SKM-1 (cell line): ENCODE results near the gene MIEF1.

Source experiments
- DNase-seq: peaks from one replicate; lab custom pipeline; 2025; ENCODE audit not compliant: unreplicated experiment; lab: John Stamatoyannopoulos, UW

MIEF1 gene

DNA sequence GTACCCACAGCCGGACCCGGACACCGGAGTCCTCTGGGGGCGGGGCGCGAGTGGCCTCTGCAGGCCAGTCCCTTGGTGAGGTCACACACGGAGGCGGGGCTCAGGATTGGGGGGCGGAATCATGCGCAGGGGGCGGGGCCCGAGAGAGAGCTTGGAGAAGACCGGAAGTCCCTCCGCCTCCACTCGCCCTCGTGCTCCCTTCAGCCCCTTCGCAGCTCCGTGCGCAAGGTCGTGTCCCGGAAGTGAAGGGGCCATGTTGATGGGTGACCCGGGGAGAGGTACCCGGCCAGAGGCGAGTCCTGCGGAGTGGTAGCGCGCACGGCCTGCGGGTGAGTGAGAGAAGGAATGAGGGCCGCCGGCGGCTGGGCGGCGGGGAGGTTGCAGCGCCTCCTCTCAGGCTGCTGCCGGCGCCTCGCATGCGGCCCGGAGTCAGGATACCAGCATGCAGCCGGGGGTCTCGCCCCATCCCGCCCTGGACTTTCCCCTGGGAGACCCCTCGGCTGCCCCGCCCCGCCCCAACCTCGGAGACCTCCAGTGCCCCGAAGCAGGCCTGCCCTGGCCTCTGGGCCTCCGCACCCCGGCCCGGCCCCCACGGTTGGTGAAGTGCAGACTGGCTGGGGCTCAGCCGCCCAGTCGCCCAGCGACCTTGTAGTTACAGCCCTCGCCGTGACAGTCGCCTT, at the start of gene MIEF1:
MIEF1 (plus strand) TSS at position 182 of the 680 bp plus-strand sequence. CDS start 9,005 bp downstream, outside the sequence.
- peak; percentile 90 for DNase-seq

DNA sequence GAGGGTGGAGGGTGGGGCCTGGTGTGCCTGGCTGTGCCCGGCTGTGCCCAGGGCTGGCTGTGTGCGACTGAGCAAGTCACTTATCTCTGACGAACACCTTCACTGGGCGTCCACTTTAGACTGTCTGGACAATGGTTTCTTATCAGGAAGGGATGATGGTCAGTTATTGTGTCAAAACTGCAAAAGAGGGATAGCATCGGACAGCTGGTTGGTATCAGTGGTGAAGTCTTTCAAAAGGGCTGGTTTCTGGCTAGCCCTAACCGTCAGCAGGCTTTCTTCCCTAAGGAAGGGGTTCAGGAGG, 49.4 kb upstream of the MIEF1 start:
- DNase-seq: no peak

DNA sequence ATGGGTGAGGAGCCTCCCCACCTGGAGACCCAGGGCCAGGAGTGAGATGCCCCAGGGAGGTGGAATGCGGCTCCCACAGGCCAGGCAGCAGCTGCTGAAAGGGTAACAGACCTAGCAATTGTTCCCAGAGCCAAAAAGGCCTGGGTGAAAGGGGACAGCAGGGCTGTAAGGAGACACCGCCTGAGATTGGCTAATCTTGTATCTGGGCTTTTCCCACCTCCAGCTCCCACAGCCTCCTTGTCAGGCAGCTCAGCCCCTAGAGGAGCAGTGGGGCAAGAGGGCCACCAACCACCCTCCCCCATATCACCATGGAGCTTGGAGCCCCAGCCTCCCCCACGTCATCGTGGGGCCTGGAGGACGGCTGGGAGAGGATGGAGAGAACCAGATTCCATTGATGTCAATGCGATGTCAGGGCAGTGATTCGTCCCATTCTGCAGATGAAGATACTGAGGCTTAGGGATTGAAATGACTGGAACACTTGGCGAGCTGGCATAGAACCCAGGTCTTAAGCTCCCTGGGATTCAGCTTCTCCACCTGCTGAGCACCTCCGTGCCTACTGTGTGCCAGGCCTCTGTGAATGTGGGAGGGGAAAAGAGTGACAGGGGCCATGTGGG, 48.2 kb upstream of the MIEF1 start:
- DNase-seq: no peak

DNA sequence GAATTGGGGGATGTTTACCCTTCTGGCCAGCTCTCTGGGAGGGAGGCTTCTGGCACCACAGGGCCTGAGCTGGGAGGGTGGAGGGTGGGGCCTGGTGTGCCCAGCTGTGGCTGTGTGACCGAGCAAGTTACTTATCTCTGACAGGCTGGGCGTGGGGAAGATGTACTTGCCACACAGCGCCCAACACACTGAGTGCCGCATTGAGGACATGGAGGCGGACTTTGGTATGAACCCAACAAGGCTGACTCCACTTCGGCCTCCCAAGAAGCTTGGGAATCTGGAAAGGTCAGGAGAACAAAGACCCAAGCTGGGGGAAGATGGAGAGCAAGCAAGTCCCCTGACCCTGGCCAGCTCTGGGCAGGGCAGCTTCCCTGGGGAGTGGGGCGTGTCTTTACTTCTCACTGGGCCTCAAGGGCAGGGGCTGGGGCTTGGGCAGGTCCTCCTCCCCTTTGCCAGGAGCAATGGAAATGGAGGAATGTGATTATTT, 47.7 kb upstream of the MIEF1 start:
- no peak for DNase-seq

DNA sequence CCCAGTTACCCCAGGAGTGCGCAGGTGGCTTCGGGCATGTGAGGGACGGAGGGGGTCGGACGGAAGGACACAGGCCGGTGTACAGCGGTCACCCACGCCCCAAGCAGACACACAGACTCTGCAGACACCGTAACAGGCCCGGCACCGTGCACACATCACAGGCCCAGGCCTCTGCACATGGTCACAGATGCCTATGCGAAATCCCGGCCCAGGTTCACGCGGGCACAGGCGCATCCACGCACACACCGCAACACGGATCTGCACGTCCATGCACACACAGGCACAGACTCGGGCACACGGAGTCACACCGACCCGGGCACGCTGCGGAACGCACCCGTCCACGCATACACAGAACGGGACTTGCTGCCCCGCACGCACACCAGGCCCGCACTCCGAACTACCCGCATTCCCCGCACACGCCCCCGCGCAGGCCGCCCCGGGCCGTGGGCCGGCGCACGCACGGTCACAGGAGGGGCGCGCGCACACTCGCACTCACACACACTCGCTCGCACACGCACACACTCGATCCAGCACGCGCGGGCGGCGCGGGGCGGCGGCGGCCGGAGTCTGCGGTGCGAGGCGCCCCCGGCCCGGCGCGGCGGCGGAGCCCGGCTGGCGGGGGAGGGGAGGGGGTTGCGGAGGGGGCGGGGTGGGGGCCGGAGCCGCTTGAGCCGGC, 45.4 kb upstream of the MIEF1 start, which contains the start of gene MGAT3:
MGAT3 (plus strand) TSS at position 491 of the 676 bp plus-strand sequence. CDS start 30,336 bp downstream, outside the sequence.
- no peak for DNase-seq

DNA sequence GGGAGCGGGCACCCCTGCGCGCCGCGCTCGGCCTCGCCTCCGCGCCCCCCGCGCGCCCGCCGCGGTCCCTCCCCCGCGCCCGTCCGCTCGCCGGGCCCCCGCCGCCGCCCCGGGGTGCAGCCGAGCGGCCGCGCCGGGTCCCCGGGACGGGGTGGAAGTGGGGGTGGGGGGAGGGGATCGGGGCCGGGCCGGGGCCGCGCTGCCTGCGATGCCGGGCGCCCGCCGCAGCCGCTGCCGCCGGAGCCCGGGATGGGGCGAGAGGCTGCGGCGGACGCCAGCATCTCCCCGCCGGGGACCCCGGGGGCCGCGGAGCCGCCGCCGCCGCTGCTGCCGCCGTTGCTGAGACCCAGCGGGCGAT, 44.9 kb upstream of the MIEF1 start:
- no peak for DNase-seq

DNA sequence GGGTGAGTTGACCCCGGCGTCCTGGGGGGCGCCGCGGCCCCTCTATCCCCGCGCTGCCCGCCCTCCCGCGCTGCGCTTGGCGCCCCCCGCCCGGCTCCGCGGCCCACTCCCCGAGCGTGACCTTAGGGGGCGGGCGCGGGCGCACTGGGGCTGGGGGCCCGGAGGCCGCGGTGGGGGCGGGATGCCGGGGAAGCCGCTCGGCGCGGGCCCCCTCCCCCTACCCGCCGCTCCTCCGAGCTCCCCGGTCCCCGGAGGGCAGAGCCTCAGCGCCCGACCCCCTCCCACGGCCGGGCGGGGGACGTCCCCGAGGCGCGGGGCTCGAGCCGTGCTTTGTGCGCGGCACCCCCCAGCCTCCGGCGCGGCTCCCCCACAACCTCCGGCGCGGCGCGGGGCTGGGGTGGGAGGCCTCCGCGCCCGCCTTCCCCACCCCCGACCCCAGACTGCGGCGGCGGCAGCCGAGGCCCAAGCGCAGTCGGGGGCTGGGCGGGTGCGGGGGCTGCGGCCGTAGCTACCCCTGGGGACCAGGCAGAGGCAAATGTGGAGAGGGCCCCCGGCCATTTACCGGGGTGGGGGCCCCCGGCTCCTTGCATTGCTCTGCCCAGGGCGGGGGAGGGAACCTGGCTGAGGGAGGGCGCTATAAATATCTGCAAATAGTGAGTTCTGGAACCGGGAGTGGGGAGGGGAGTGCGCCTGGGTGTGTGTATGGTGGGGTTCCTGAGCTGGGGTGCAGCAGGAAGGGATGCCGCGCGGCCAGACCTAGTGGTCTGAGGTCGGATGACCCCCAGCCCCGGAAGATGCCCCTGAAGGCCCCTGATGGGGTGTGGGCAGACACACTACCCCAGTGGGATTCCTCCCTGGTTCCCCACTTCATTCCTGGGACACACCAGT, 44.3 kb upstream of the MIEF1 start:
- no peak for DNase-seq

DNA sequence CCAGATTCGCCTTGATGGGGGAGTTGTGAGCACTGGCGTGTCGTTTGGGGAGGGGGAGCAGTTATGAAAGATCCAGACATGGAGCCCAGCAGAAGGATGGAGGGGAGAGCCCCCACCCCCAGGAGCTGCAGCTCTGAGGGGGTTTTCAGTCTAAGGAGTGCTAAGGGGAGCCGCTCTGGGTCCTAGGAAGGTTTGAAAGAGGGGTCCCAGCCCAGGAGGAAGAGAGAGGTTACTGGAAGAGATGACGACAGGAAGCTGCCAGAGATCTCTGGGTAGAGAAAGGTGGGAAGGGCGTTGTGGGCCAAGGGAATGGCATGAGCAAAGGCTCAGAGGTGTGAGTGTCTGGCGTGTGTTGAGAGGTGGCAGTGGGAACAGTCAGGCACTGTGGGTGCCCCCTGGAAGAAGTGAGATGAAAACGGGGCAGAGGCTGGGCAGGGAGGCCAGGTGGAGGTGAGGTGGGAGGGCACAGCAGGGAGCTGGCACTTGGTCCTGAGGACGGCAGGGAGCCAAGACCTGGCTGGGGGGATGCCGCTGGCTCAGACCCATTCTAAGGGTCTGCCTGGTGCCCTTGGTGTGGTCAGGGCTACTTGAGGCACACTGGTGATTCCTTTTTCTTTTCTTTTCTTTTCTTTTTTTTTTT, 43.5 kb upstream of the MIEF1 start:
- no peak for DNase-seq

DNA sequence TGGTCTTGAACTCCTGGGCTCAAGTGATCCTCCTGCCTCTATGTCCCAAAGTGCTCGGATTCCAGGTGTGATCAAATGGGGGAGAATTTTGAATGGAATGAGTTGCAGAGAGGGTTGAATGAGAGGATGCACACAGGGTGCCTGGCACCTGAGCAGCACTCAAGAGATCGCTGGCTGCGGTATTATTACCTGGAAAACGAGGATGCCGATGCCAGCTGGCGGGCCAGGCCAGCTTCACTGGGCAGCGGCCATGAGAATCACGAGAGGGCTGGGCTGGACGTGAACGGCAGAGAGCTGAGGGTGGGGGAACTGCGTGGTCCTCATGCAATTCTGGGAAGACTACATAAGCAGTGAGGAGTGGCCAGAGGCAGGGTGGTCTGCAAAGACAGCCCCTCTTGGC, 42.4 kb upstream of the MIEF1 start:
- DNase-seq: no peak

DNA sequence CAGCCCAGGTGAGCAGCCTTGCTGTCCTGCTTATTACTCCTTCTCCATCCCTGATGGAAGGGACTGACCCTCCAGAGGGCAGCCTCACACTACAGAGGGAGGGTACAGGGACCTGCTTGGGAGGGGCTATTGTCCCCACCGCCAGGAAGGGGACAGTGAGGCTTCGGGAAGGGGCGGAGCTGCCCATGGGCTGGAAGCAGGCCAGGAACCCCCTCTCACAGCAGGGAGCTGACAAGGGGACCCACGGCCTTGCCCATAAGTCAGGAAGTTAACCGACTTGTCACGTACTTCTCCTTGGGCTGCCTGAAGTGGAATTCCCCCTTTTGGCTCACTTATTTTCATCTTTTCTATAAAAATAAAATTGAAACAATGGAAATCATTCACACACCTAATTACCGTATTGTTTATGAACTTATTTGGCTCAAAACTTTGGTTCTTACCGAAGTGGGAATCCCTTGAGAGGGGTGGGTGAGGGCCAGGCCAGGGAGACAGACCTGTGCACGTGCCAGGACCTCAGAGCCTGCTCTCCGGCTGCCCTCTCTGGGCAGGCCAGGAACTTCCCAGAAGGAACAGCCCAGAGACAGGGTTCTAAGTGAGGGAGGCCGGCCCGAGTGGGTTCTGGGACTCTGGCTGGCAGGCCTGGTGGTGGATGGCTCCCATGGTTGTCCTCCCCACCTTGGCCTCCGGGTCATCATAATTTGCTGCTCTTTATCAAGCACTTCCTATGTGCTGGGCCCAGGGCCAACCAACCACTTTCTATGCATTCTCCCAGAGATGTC, 39.5 kb upstream of the MIEF1 start:
- no peak for DNase-seq

DNA sequence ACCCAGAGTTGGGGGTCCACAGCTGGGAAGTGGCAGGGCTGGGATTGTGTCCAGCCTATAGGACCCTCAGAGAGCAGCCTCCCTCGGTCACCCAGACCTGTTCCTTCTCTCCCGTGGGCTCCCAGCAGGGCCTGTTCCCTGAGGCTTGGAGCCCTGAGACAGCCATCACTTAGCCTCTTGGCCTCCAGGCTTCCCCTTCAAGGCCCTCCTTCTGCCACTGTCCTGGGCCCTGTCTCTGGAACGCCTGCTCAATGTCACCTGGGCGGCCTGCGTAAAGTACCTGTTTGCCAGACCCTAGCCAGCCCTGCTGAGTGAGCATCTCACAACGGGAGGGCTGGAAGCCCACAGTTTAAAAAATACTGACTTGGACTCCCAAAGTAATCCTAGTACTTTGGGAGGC, 38.8 kb upstream of the MIEF1 start:
- no peak for DNase-seq

DNA sequence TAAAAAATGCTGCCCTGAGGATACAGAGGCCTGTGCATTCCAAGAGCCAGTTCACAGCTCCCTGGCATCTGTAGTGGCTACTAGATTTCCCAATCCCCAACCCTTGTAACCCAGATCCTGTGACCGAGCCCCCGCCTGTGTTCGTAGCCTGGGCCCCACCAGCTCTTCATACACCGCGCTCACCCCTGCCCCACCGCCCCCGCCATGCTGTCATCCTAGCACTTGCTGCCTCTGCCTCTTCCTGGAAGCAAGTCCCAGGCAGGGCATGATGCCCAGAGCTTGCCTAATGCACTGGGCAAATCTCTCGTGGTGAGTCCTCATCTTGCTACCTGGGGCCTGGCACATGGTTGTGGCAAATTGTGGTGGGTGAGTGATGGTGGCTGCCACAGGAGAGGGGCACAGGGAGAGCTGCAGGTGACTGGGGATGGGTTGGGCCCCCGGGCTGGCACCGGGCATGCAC, 38.1 kb upstream of the MIEF1 start:
- DNase-seq: no peak

DNA sequence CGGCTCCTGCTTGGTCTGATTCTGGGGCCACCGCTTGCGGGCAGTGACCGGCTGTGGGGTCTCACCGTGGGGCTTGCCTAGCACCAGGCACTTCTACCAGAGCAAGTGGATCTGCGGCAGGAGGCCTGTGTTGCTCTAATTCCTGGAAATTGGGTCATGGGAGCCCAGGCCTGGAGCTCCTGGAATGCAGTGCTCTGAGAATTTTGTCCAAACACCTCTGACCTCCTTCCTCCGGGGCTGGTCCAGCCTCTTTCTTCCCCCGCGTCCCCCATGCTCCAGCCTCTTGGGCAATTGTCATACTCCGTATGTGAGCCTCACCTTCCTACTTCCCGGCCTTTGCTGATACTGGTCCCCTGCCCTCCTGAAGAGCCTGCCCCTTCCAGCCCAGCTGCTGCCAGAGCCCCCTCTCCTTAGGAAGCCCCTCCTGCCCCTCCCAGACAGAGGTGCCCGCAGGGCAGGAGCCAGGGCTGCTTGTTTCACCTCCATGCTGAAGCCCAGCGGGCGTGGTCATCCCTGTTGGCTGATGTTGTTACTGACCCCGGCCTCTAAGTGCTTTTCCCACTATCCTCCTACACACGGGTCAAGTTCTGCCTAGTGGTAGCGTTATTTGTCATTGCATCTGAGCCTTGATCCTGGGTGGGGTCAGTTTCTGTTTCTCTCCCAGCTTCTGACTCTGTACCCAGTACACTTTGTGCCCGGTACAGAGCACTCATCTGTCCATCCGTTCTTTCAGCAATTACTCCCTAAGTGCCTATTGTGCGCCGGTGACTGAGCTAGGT, 35.7 kb upstream of the MIEF1 start:
- DNase-seq: no peak

DNA sequence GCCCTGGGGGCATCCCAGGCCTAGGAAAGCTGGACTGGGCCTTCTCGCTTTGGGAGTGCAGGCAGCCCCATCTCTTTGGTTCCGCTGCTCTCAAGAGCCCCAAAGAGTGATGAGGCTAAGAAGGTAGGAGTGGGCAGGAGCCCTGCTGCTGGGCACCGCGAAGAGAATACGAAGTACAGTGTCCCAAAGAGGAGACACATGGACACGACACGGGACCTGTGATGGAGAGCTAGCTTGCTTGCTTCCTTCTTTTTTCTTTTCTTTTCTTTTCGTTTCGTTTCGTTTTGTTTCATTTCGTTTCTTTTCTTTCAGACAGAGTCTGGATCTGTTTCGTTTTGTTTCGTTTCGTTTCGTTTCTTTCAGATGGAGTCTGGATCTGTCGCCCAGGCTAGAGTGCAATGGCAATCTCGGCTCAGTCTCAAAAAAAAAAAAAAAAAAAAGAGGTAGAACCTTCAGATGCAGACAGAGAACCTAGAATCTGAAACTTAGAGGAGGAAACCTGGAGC, 34.6 kb upstream of the MIEF1 start:
- DNase-seq: no peak

DNA sequence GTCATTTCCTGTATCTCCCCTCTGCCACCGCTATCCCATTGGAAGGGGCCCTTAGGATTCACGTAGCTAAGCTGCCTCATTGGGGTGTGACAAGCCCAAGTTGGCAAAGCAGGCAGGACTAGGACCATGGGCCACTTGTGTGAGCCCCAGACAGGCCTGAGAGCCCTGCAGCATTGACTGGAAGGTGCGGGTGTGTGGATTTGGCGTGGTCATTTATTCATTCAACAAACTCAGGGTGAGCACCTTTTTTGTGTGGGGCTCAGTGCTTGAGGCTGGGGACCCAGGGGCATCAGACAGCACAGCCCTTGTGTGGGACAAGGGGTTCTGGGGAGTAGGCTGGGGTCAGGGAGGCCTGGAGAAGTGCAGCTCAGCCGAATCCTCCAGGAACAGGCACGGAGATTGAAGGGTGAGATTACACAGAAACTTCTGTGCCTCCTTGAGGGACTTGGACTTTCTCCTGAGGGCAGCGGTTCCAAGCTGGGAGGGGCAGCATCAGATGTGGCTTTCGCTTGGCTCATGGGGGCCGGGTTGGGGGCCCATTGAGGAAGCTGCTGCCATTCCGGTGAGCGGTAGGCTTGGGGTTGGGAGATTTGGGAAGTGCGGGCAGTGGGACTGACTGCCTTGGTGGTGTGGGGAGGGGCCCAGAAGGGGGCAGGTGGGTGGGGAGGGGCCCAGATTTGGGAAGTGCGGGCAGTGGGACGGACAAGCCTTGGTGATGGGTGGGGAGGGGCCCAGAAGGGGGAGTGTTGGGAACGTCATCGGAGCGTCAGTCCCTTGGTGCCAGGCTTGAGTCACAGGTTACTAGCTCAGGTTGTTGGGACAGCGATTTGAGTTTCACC, 33.4 kb upstream of the MIEF1 start:
- no peak for DNase-seq

DNA sequence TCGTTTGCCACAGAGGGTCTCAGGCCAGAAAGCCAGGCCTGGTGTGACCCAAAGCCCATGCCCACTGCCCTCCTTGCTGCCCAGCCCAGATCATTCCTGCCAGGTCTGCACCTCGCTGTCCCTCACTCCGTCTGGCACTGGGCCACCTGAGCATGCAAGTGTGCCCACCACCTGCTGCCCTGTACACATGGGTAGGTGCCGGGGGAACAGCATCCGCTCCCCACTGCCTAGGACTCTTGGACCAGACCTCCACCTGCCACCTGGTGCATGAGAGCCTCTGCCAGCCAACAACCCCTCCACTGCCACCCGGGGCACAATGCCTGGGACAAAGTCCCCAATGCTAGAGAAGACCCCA, 32.8 kb upstream of the MIEF1 start:
- no peak for DNase-seq

DNA sequence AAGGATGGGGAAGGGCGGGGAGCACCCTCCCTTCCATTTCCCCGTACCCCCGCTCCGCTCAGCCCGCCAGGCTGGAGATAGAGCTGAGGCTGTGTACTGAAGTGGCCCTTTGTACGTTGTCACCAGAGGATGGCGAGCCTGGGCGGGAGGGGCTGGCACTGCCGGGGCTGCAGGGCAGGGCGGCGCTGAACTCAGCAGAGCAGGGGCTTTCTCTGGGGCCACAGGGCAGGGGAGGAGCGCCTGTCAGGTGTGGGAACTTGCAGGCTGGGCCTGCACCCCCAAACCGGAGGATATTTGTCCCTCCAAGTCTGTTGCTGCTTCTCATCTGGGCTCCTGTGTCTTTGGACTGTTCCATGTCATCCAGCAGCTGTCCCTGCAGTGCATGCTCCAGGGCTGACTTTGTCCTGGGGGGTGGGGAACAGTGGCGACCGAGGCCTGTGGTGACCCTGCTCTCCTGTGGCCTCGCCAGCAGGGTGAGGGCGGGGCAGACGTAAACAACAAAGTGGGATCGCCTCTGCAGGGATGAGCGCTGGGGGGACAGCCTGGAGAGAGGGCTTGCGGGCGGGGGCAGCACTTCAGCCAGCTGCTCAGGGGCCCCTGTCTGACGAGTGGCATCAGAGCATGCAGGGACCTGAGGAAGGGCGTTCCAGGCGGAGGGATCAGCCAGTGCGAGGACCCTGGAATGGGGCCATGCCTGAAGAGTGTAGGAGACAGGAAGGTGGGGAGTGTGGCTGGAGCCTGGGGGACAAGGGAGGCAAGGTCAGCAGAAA, 32.2 kb upstream of the MIEF1 start:
- no peak for DNase-seq
